Transverse colon (tissue), 4 donors: Measurements from ENCODE around the gene PRRC1. TPM values are rescaled to one million over a fixed set of nuclear protein-coding genes. Genes with fewer than 3 reads are reported as not detected.

ENCODE experiments used
- DNase-seq: peaks from one replicate; pipeline ENCODE4 v3.0.0-alpha.2; 2019
- H3K27ac ChIP-seq, 4 donors: fragments of 200-600 bp; sonication (generic); 2 replicates each; pipeline ENCODE4 v1.5.1; 2016 to 2018; ENCODE audit warnings: inconsistent platforms in 4 of 4
- H3K27me3 ChIP-seq: fragments of 200-600 bp; sonication (generic); 2 replicates; pipeline ENCODE4 v1.5.1; 2017; ENCODE audit warnings: inconsistent platforms
- H3K36me3 ChIP-seq, 4 donors: fragments of 200-600 bp; sonication (generic); 2 replicates each; pipeline ENCODE4 v1.5.1; 2017 to 2019; ENCODE audit warnings: inconsistent platforms in 4 of 4
- H3K4me1 ChIP-seq, 4 donors: fragments of 200-600 bp; sonication (generic); 2 replicates each; pipeline ENCODE4 v1.5.1; 2017 to 2020; ENCODE audit warnings: inconsistent platforms in 4 of 4
- H3K4me3 ChIP-seq, 4 donors: fragments of 200-600 bp; sonication (generic); 1 replicate in 1 of 4; 2 replicates in 3 of 4; pipeline versions ENCODE4 v1.5.1 to v1.6.1; 2017 to 2019; ENCODE audit warnings: inconsistent platforms in 4 of 4
- H3K9me3 ChIP-seq, 2 donors: fragments of 200-600 bp; sonication (generic); 2 replicates each; pipeline ENCODE4 v1.5.1; 2017 to 2019; ENCODE audit warnings: inconsistent platforms in 2 of 2
- CTCF ChIP-seq, 5 experiments: fragments of 200-600 bp in 3 of 5; fragments of 450-650 bp in 2 of 5; sonication (generic) in 3 of 5; IDR thresholded peaks; 1 replicate in 2 of 5; 2 replicates in 3 of 5; pipeline ENCODE4 v1.5.1; 2016 to 2017; ENCODE audit warnings: antibody characterized with exemption in 5 of 5, inconsistent platforms in 3 of 5, mild to moderate bottlenecking in 2 of 5, moderate library complexity in 1 of 5
- EP300 ChIP-seq: sonication (generic); formaldehyde crosslinking; IDR thresholded peaks from one replicate; pipeline ENCODE4 v1.6.1; 2017; ENCODE audit warnings: antibody characterized with exemption, low read depth
- POLR2A ChIP-seq: fragments of 450-650 bp; IDR thresholded peaks from one replicate; pipeline ENCODE4 v1.6.1; 2016; ENCODE audit warnings: antibody characterized with exemption, mild to moderate bottlenecking, moderate library complexity
- POLR2AphosphoS5 ChIP-seq, 3 donors: sonication (generic); formaldehyde crosslinking; IDR thresholded peaks; one replicate each; pipeline ENCODE4 v1.6.1; 2016; ENCODE audit warnings: antibody characterized with exemption in 3 of 3
- WGBS, 2 donors: methylation state at CpG; one replicate each; pipeline ENCODE4 v1.1.5; 2018; ENCODE audit warnings: low coverage in 1 of 2; 5-methylcytosine and 5-hydroxymethylcytosine counted together
- in situ Hi-C, 4 donors: fragments of 200-750 bp; cut with MboI; loops; one replicate each; pipeline versions ENCODE4 v1.15.0 to v1.15.1; 2017; ENCODE audit warnings: low sequenced_read_pairs in 3 of 4, low pct_ligation_motif_present in 1 of 4, low pct_unique_long_range_greater_than_20kb in 1 of 4
- intact Hi-C: fragments of 100-400 bp; cut with DNase I; formaldehyde crosslinking; loops from one replicate; pipeline ENCODE4 v1.15.1; 2023; ENCODE audit warnings: low total_unique reads
- total RNA-seq, 4 donors: library from RNA; depleted of rRNA; stranded (reverse); fragments of >200 nt; gene quantifications; one replicate each; pipeline ENCODE4 v1.1.0, GENCODE V29; 2016

The PRRC1 gene
- total RNA-seq, 4 donors from 2014 or later = 11.2 to 56.0 (median 29.4) TPM

GRCh38 chr5:127508644-127509373, 8.6 kb upstream of the PRRC1 start:
- Histone ChIP-seq H3K27me3 (no peaks in the 10 kb centered on the region), H3K4me1 (no peaks in the 10 kb centered on the region), H3K27ac (no peak overlapping the region), H3K36me3 (no peaks in the 10 kb centered on the region), H3K9me3 (no peaks in the 10 kb centered on the region), H3K4me3 (no peak overlapping the region)
- 69 to 77% methylated on average over 2 of the region's 2 CpGs for WGBS, 2 donors
- in situ Hi-C loops = no loop called here
- intact Hi-C loops = no loop called here
- no peak for TF ChIP-seq POLR2AphosphoS5 (IDR thresholded peaks at IDR 0.05)
- TF ChIP-seq CTCF (IDR thresholded peaks at IDR 0.05) = no peak
- TF ChIP-seq EP300 = no peak
- no peak for TF ChIP-seq POLR2A
- no peak for DNase-seq

- no peaks in the 10 kb centered on the region for H3K9me3 ChIP-seq
- 47% methylated on average over 3 of the region's 3 CpGs; no CpG with 5 or more reads in 1 of the 2 donors for WGBS, 2 donors
- in situ Hi-C loops = no loop called here
- TF ChIP-seq EP300 = no peak
- TF ChIP-seq POLR2A = no peak
- TF ChIP-seq CTCF (IDR thresholded peaks at IDR 0.05) = no peak
- TF ChIP-seq POLR2AphosphoS5 (IDR thresholded peaks at IDR 0.05) = no peak
- peaks cover under 1 to 7% (median 4%) of the 10 kb centered on the region in 4 donors for H3K4me1 ChIP-seq
- no peak overlapping the region for H3K27ac ChIP-seq
- H3K36me3 ChIP-seq = no peaks in the 10 kb centered on the region
- H3K27me3 ChIP-seq = no peaks in the 10 kb centered on the region
- intact Hi-C loops = no loop called here
- no peak overlapping the region for H3K4me3 ChIP-seq
- DNase-seq = no peak
Observed at GRCh38 chr5:127513408-127513970, 4.0 kb upstream of the PRRC1 start.

DNA sequence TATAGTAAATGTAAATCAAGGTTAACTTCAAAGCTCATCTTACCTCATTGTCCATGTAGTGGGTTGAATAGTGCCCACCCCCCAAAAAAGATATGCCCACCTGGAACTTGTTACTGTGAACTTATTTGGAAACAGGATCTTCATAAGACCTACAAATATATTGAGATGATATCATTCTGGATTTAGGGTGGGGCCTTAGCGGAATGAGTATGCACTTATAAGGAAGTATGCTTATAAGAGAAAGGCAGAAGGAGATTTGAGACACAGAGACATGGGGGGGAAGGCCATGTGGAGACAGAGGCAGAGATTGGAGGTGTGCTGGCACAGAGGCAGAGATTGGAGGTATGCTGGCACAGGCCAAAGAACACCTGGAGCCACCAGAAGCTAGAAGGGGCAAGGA, 2.6 kb upstream of the PRRC1 start:
- Histone ChIP-seq H3K36me3 (no peaks in the 10 kb centered on the region), H3K4me1 (peaks cover 8 to 17% (median 10%) of the 10 kb centered on the region in 4 donors), H3K4me3 (no peak overlapping the region), H3K27ac (no peak overlapping the region), H3K27me3 (no peaks in the 10 kb centered on the region), H3K9me3 (no peaks in the 10 kb centered on the region)
- 67 to 90% methylated on average over 1 of the region's 1 CpG for WGBS, 2 donors
- in situ Hi-C loops (no loop called here), intact Hi-C loops (no loop called here)
- TF ChIP-seq POLR2A = no peak
- no peak for TF ChIP-seq EP300
- TF ChIP-seq POLR2AphosphoS5 (IDR thresholded peaks at IDR 0.05) = no peak
- no peak for TF ChIP-seq CTCF (IDR thresholded peaks at IDR 0.05)
- DNase-seq = no peak

GRCh38 chr5:127515693-127516440, 1.6 kb upstream of the PRRC1 start:
- in situ Hi-C loops = no loop called here
- 92 to 93% methylated on average over 8 to 10 of the region's 10 CpGs for WGBS, 2 donors
- TF ChIP-seq POLR2A (no peak), CTCF (IDR thresholded peaks at IDR 0.05) (no peak), EP300 (no peak)

More at GRCh38 chr5:127515693-127516440, 1.6 kb upstream of the PRRC1 start:
- peaks cover 8 to 17% (median 10%) of the 10 kb centered on the region in 4 donors for H3K4me1 ChIP-seq
- no peaks in the 10 kb centered on the region for H3K27me3 ChIP-seq
- H3K36me3 ChIP-seq = peaks cover 0 to 3% (median 0%) of the 10 kb centered on the region in 4 donors
- H3K27ac ChIP-seq = no peak overlapping the region
- DNase-seq = no peak
- H3K4me3 ChIP-seq = no peak overlapping the region
- H3K9me3 ChIP-seq = no peaks in the 10 kb centered on the region
- intact Hi-C loops = no loop called here
